Activated CD8-positive, alpha-beta T cell treated with anti-CD3 and anti-CD28 coated beads for 36 hours (primary cell): ENCODE measurements around the gene PHLDB1. TPM values are rescaled to one million over a fixed set of nuclear protein-coding genes. Genes with fewer than 3 reads are reported as not detected.

ENCODE experiments used
- ATAC-seq: fragments of 200-7000 bp; cut with Tn5 transposase; one replicate; pipeline ENCODE4 v1.10.0; 2021; ENCODE audit warnings: mild to moderate bottlenecking, moderate library complexity
- CTCF ChIA-PET: fragments of 350-600 bp; sonication (Branson Sonifier 250); formaldehyde crosslinking; loops from one replicate; lab custom pipeline; 2021; ENCODE audit warnings: antibody characterized with exemption; lab: Charles Lee
- POLR2A ChIA-PET: fragments of 350-600 bp; sonication (Branson Sonifier 250); formaldehyde crosslinking; loops from one replicate; lab custom pipeline; 2021; ENCODE audit warnings: antibody characterized with exemption; lab: Charles Lee
- DNase-seq: peaks from one replicate; pipeline ENCODE4 v3.0.0-alpha.2; 2020
- H3K27ac Mint-ChIP-seq: one replicate; pipeline ENCODE4 v1.8.0; 2021; ENCODE audit warnings: mild to moderate bottlenecking, mixed read lengths
- H3K27me3 Mint-ChIP-seq: one replicate; pipeline ENCODE4 v1.8.0; 2021; ENCODE audit warnings: mixed read lengths
- H3K36me3 Mint-ChIP-seq: one replicate; pipeline ENCODE4 v1.8.0; 2021; ENCODE audit warnings: low read depth, mixed read lengths
- H3K4me1 Mint-ChIP-seq: one replicate; pipeline ENCODE4 v1.8.0; 2021; ENCODE audit warnings: low read depth, mixed read lengths
- H3K4me3 Mint-ChIP-seq: one replicate; pipeline ENCODE4 v1.8.0; 2021; ENCODE audit warnings: mild to moderate bottlenecking, moderate library complexity, mixed read lengths
- H3K9me3 Mint-ChIP-seq: one replicate; pipeline ENCODE4 v1.8.0; 2021; ENCODE audit warnings: mixed read lengths
- CTCF ChIP-seq: fragments of 200-600 bp; IDR thresholded peaks from one replicate; pipeline ENCODE4 v1.8.0; 2022; ENCODE audit warnings: antibody characterized with exemption, mild to moderate bottlenecking
- intact Hi-C: fragments of 100-400 bp; cut with micrococcal nuclease; formaldehyde crosslinking; loops from one replicate; pipeline ENCODE4 v1.10.0; 2022
- total RNA-seq, 2 experiments: library from RNA; stranded (reverse); gene quantifications; one replicate each; pipeline ENCODE4 v1.2.3, GENCODE V29; 2021

The PHLDB1 gene
- total RNA-seq, 2 experiments from 2014 or later, result 3.0 to 5.1 TPM

GRCh38 chr11:118662401-118663271 is 55.2 kb downstream of the PHLDB1 start:
- intact Hi-C loops, result no loop called here
- ChIA-PET CTCF (interaction anchor here (1.7 to 2.3 kb wide), 2 partner anchors 27 to 68 kb away, joined by 7 to 11 read pairs; no protein-coding TSS in a partner anchor), POLR2A (no interaction called here)
- no peak for DNase-seq
- H3K4me1 Mint-ChIP-seq, result peaks cover 4% of the 10 kb centered on the region
- no peaks in the 10 kb centered on the region for H3K36me3 Mint-ChIP-seq
- no peaks in the 10 kb centered on the region for H3K27me3 Mint-ChIP-seq
- no peaks in the 10 kb centered on the region for H3K9me3 Mint-ChIP-seq
- no peak for ATAC-seq
- no peak overlapping the region for H3K4me3 Mint-ChIP-seq
- no peak for TF ChIP-seq CTCF
- no peak overlapping the region for H3K27ac Mint-ChIP-seq

GRCh38 chr11:118663381-118663780 is 56.0 kb downstream of the PHLDB1 start:
- intact Hi-C loops, result no loop called here
- ChIA-PET CTCF (interaction anchor here (1.7 to 2.3 kb wide), 2 partner anchors 26 to 69 kb away, joined by 7 to 11 read pairs; no protein-coding TSS in a partner anchor), POLR2A (no interaction called here)
- Mint-ChIP-seq H3K27ac (no peak overlapping the region), H3K36me3 (no peaks in the 10 kb centered on the region), H3K4me1 (peaks cover 4% of the 10 kb centered on the region), H3K4me3 (no peak overlapping the region), H3K9me3 (no peaks in the 10 kb centered on the region), H3K27me3 (no peaks in the 10 kb centered on the region)
- ATAC-seq (no peak), DNase-seq (no peak)
- no peak for TF ChIP-seq CTCF

GRCh38 chr11:118663902-118664301 is 56.5 kb downstream of the PHLDB1 start:
- intact Hi-C loops, result no loop called here
- ChIA-PET CTCF (interaction anchor here (1.7 to 2.3 kb wide), 2 partner anchors 25 to 70 kb away, joined by 7 to 11 read pairs; no protein-coding TSS in a partner anchor), POLR2A (no interaction called here)
- H3K36me3 Mint-ChIP-seq, result no peaks in the 10 kb centered on the region
- H3K27ac Mint-ChIP-seq, result no peak overlapping the region
- no peak for DNase-seq
- no peak overlapping the region for H3K4me3 Mint-ChIP-seq
- no peaks in the 10 kb centered on the region for H3K27me3 Mint-ChIP-seq
- ATAC-seq, result no peak
- no peaks in the 10 kb centered on the region for H3K9me3 Mint-ChIP-seq
- TF ChIP-seq CTCF, result no peak
- peaks cover 4% of the 10 kb centered on the region for H3K4me1 Mint-ChIP-seq

GRCh38 chr11:118666371-118666770 is 59.0 kb downstream of the PHLDB1 start:
- Mint-ChIP-seq H3K4me1 (peaks cover 4% of the 10 kb centered on the region), H3K27ac (no peak overlapping the region), H3K9me3 (peaks cover 7% of the 10 kb centered on the region), H3K27me3 (no peaks in the 10 kb centered on the region), H3K36me3 (no peaks in the 10 kb centered on the region), H3K4me3 (no peak overlapping the region)
- POLR2A ChIA-PET, result interaction anchor here (1.0 kb wide), 1 partner anchor 8 kb away, joined by 3 read pairs; no protein-coding TSS in a partner anchor
- TF ChIP-seq CTCF, result no peak
- intact Hi-C loops, result no loop called here
- ATAC-seq (no peak), DNase-seq (no peak)
- CTCF ChIA-PET, result interaction anchor here (3.5 to 5.8 kb wide), 2 partner anchors 9 to 24 kb away, joined by 8 to 24 read pairs; no protein-coding TSS in a partner anchor

GRCh38 chr11:118670063-118670462 is 62.6 kb downstream of the PHLDB1 start:
- intact Hi-C loops, result no loop called here
- peaks cover 4% of the 10 kb centered on the region for H3K4me1 Mint-ChIP-seq
- no peak for TF ChIP-seq CTCF
- no peaks in the 10 kb centered on the region for H3K27me3 Mint-ChIP-seq
- POLR2A ChIA-PET, result no interaction called here
- CTCF ChIA-PET, result interaction anchor here (1.2 to 5.8 kb wide), 5 partner anchors 10 to 75 kb away, joined by 3 to 24 read pairs (median 8); no protein-coding TSS in a partner anchor
- peaks cover 10% of the 10 kb centered on the region for H3K9me3 Mint-ChIP-seq
- no peak overlapping the region for H3K4me3 Mint-ChIP-seq
- H3K36me3 Mint-ChIP-seq, result no peaks in the 10 kb centered on the region
- no peak overlapping the region for H3K27ac Mint-ChIP-seq
- ATAC-seq (no peak), DNase-seq (no peak)
